ENCODE data around the gene INHBC.
A peak's percentile ranks its signal among the peaks of the same experiment; 100 is the strongest.
"Not testable (repeated sequence)": the region's sequence is repeated elsewhere in the genome, so short reads cannot be mapped to it uniquely, and the experiment has no call there.

INHBC gene

GRCh38 chr12:57416039-57416996 is 18.3 kb upstream of the INHBC start:
- TF ChIP-seq, protein P1, sequence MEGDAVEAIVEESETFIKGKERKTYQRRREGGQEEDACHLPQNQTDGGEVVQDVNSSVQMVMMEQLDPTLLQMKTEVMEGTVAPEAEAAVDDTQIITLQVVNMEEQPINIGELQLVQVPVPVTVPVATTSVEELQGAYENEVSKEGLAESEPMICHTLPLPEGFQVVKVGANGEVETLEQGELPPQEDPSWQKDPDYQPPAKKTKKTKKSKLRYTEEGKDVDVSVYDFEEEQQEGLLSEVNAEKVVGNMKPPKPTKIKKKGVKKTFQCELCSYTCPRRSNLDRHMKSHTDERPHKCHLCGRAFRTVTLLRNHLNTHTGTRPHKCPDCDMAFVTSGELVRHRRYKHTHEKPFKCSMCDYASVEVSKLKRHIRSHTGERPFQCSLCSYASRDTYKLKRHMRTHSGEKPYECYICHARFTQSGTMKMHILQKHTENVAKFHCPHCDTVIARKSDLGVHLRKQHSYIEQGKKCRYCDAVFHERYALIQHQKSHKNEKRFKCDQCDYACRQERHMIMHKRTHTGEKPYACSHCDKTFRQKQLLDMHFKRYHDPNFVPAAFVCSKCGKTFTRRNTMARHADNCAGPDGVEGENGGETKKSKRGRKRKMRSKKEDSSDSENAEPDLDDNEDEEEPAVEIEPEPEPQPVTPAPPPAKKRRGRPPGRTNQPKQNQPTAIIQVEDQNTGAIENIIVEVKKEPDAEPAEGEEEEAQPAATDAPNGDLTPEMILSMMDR (conservative IDR thresholded peaks at IDR 0.05; ENCODE audit: low read depth, low read length): no peak
- DNase-seq (ENCODE audit: low read depth): no peak
- no peak overlapping the region for H3K4me3 ChIP-seq (ENCODE audit: low read length)

GRCh38 chr12:57418255-57418654 is 16.3 kb upstream of the INHBC start:
- no peak for DNase-seq (ENCODE audit: low read depth)
- no peak overlapping the region for H3K4me3 ChIP-seq (ENCODE audit: low read length)
- TF ChIP-seq, protein P1 (conservative IDR thresholded peaks at IDR 0.05; ENCODE audit: low read depth, low read length): no peak

GRCh38 chr12:57419495-57419894 is 15.1 kb upstream of the INHBC start:
- TF ChIP-seq, protein P1 (conservative IDR thresholded peaks at IDR 0.05; ENCODE audit: low read depth, low read length): no peak
- H3K4me3 ChIP-seq (ENCODE audit: low read length): no peak overlapping the region
- DNase-seq (ENCODE audit: low read depth): no peak

- TF ChIP-seq, protein P1 (conservative IDR thresholded peaks at IDR 0.05; ENCODE audit: low read depth, low read length): no peak
- no peak for DNase-seq (ENCODE audit: low read depth)
- no peak overlapping the region for H3K4me3 ChIP-seq (ENCODE audit: low read length)
These were observed 14.1 kb upstream of the INHBC start for GRCh38 chr12:57420482-57420881.

DNA sequence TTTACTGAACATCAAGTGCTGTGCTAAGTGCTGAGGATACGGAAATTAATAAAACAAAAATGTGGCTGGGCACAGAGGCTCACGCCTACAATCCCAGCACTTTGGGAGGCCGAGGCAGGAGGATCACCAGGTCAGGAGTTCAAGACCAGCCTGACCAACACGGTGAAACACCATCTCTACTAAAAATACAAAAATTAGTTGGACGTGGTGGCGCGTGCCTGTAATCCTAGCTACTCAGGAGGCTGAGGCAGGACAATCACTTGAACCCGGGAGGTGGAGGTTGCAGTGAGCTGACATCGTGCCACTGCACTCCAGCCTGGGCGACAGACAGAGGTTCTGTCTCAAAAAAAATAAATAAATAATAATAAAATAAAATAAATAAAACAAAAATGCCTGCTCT is 7.6 kb upstream of the INHBC start:
- H3K4me3 ChIP-seq (ENCODE audit: low read length); DNase-seq (ENCODE audit: low read depth): not testable (repeated sequence)

GRCh38 chr12:57428965-57429364 is 5.6 kb upstream of the INHBC start:
- TF ChIP-seq, protein P1 (conservative IDR thresholded peaks at IDR 0.05; ENCODE audit: low read depth, low read length): no peak

DNA sequence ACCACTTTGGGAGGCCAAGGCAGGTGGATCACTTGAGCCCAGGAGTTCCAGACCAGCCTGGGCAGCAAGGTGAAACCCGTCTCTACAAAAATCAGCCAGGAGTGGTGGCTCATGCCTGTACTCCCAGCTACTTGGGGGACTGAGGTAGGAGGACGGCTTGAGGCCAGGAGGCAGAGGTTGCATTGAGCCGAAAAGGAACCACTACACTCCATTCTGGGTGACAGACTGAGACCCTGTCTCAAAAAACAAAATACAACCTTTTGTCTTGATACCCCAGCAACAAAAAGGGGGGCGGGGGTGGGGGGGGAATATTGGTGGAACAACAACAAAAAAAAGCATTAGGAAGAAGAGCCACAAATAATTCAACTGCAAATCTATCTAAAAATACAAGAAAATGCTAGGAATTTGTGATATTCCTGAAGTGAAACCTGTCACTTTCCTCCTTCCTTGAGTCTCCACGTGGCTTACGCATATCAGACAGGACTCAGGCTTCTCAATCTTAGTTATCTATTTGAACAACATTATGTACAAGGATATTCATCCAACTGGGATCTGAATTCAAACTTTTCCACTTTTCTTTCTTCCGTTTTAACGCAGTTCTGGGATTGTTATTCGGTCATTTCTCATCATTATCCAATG is 5.0 kb upstream of the INHBC start:
- no peak for DNase-seq (ENCODE audit: low read depth)
- TF ChIP-seq, protein P1 (conservative IDR thresholded peaks at IDR 0.05; ENCODE audit: low read depth, low read length): no peak
- peak overlapping the region; percentile 69 for H3K4me3 ChIP-seq (ENCODE audit: low read length)

More at GRCh38 chr12:57428965-57429364, 5.6 kb upstream of the INHBC start:
- no peak for DNase-seq (ENCODE audit: low read depth)
- no peak overlapping the region for H3K4me3 ChIP-seq (ENCODE audit: low read length)

Data from retinal pigment epithelial cell (primary cell).